HepG2 (cell line): ENCODE data around the gene PHKG1. TPM values are rescaled to one million over a fixed set of nuclear protein-coding genes. Genes with fewer than 3 reads are reported as not detected.

Source experiments
- AKAP8 ChIP-seq: sonication (generic); formaldehyde crosslinking; IDR thresholded peaks from 2 replicates; pipeline ENCODE4 v1.5.1; 2020; ENCODE audit warnings: mild to moderate bottlenecking, missing genetic modification reagents
- ATF7 ChIP-seq, 2 experiments: fragments of 450-650 bp in 1 of 2; sonication (generic) in 1 of 2; formaldehyde crosslinking in 1 of 2; IDR thresholded peaks; 2 replicates each; pipeline versions ENCODE4 v1.4.0 to v1.6.1; 2016 to 2020; ENCODE audit warnings: antibody characterized with exemption in 1 of 2, mild to moderate bottlenecking in 1 of 2, missing genetic modification reagents in 1 of 2
- DMTF1 ChIP-seq: sonication (generic); formaldehyde crosslinking; IDR thresholded peaks from 2 replicates; pipeline ENCODE4 v1.4.0; 2020; ENCODE audit warnings: mild to moderate bottlenecking, missing genetic modification reagents
- FOXM1 ChIP-seq: sonication (generic); formaldehyde crosslinking; IDR thresholded peaks from 2 replicates; pipeline ENCODE4 v1.5.0; 2020; ENCODE audit warnings: missing genetic modification reagents
- FOXP1 ChIP-seq, 2 experiments: fragments of 450-650 bp in 1 of 2; IDR thresholded peaks; 2 replicates each; pipeline ENCODE4 v1.6.1; 2017 to 2018; ENCODE audit warnings: antibody characterized with exemption in 1 of 2
- MATR3 ChIP-seq: sonication (generic); formaldehyde crosslinking; IDR thresholded peaks from 2 replicates; pipeline ENCODE4 v1.4.0; 2020; ENCODE audit warnings: missing genetic modification reagents
- MTA1 ChIP-seq: sonication (generic); formaldehyde crosslinking; IDR thresholded peaks from 2 replicates; pipeline ENCODE4 v1.4.0; 2020; ENCODE audit warnings: missing genetic modification reagents, mild to moderate bottlenecking, borderline replicate concordance
- PRDM4 ChIP-seq: sonication (generic); formaldehyde crosslinking; IDR thresholded peaks from 2 replicates; pipeline ENCODE4 v1.9.0; 2021; ENCODE audit warnings: missing genetic modification reagents, borderline replicate concordance
- SMAD1 ChIP-seq: sonication (generic); formaldehyde crosslinking; IDR thresholded peaks from 2 replicates; pipeline ENCODE4 v1.4.0; 2020; ENCODE audit warnings: missing genetic modification reagents, low read depth, mild to moderate bottlenecking, borderline replicate concordance
- SMAD9 ChIP-seq: sonication (generic); formaldehyde crosslinking; IDR thresholded peaks from 2 replicates; pipeline ENCODE4 v1.5.1; 2020; ENCODE audit warnings: mild to moderate bottlenecking, missing genetic modification reagents
- SMYD3 ChIP-seq: sonication (generic); formaldehyde crosslinking; IDR thresholded peaks from 2 replicates; pipeline ENCODE4 v1.8.1; 2023; ENCODE audit warnings: mild to moderate bottlenecking, missing genetic modification reagents
- SNRNP70 ChIP-seq: fragments of 200-400 bp; formaldehyde crosslinking; IDR thresholded peaks from 2 replicates; pipeline ENCODE4 v1.6.1; 2017; ENCODE audit warnings: mild to moderate bottlenecking, low read depth, low read length, moderate library complexity
- SP140L ChIP-seq: sonication (generic); formaldehyde crosslinking; IDR thresholded peaks from 2 replicates; pipeline ENCODE4 v1.4.0; 2020; ENCODE audit warnings: missing genetic modification reagents, borderline replicate concordance
- STAT5B ChIP-seq: sonication (generic); formaldehyde crosslinking; IDR thresholded peaks from 2 replicates; pipeline ENCODE4 v1.4.0; 2020; ENCODE audit warnings: missing genetic modification reagents
- TCF7L2 ChIP-seq: IDR thresholded peaks from 2 replicates; pipeline ENCODE4 v1.6.1; 2011; ENCODE audit warnings: mild to moderate bottlenecking, low read depth, low read length, moderate library complexity
- ZFP36 ChIP-seq: fragments of 150-350 bp; IDR thresholded peaks from 2 replicates; pipeline ENCODE4 v1.6.1; 2018; ENCODE audit warnings: borderline replicate concordance, low read length, low read depth; ENCODE audit not compliant: partially characterized antibody
- ZGPAT ChIP-seq: IDR thresholded peaks from 2 replicates; pipeline ENCODE4 v1.6.1; 2016; ENCODE audit warnings: mild to moderate bottlenecking
- ZNF143 ChIP-seq: sonication (generic); formaldehyde crosslinking; IDR thresholded peaks from 2 replicates; pipeline ENCODE4 v1.4.0; 2020; ENCODE audit warnings: missing genetic modification reagents
- ZNF343 ChIP-seq: sonication (generic); formaldehyde crosslinking; IDR thresholded peaks from 2 replicates; pipeline ENCODE4 v1.4.0; 2020; ENCODE audit warnings: mild to moderate bottlenecking, missing genetic modification reagents
- ZNF629 ChIP-seq: sonication (generic); formaldehyde crosslinking; conservative IDR thresholded peaks from 2 replicates; pipeline ENCODE4 v1.5.0; 2020; ENCODE audit warnings: missing genetic modification reagents
- ZNF841 ChIP-seq: sonication (generic); formaldehyde crosslinking; IDR thresholded peaks from 2 replicates; pipeline ENCODE4 v1.8.1; 2023; ENCODE audit warnings: missing genetic modification reagents, borderline replicate concordance
- polyA plus RNA-seq, 8 experiments: library from polyadenylated mRNA; depleted of rRNA in 3 of 8; stranded (reverse) in 7 of 8; unstranded in 1 of 8; fragments of >200 nt; fragmentation: Illumina TruSeq in 4 of 8; extraction: Trizol in 4 of 8; gene quantifications; 2 replicates each; pipeline versions ENCODE4 v1.2.1 to v1.2.3, GENCODE V29; 2011 to 2016; ENCODE audit warnings: low read depth in 4 of 8, missing spikeins in 1 of 8, mixed read lengths in 1 of 8; ENCODE audit not compliant: insufficient read depth in 1 of 8
- total RNA-seq, 5 experiments: library from RNA; depleted of rRNA; stranded (reverse); fragments of >200 nt; fragmentation: Illumina TruSeq; extraction: Trizol; gene quantifications; 2 replicates each; pipeline ENCODE4 v1.2.3, GENCODE V29; 2016; ENCODE audit warnings: low read depth in 1 of 5
- TF ChIP-seq, protein P1 (sequence below): sonication (generic); formaldehyde crosslinking; IDR thresholded peaks from 2 replicates; pipeline ENCODE4 v1.5.0; 2020; ENCODE audit warnings: missing genetic modification reagents, mild to moderate bottlenecking, borderline replicate concordance

PHKG1 gene
- total and polyA plus RNA-seq, 2 of the 13 experiments (the other 11 are each of a cell fraction or from before 2014, with no cell fraction given), result 0.44 to 0.71 TPM

DNA sequence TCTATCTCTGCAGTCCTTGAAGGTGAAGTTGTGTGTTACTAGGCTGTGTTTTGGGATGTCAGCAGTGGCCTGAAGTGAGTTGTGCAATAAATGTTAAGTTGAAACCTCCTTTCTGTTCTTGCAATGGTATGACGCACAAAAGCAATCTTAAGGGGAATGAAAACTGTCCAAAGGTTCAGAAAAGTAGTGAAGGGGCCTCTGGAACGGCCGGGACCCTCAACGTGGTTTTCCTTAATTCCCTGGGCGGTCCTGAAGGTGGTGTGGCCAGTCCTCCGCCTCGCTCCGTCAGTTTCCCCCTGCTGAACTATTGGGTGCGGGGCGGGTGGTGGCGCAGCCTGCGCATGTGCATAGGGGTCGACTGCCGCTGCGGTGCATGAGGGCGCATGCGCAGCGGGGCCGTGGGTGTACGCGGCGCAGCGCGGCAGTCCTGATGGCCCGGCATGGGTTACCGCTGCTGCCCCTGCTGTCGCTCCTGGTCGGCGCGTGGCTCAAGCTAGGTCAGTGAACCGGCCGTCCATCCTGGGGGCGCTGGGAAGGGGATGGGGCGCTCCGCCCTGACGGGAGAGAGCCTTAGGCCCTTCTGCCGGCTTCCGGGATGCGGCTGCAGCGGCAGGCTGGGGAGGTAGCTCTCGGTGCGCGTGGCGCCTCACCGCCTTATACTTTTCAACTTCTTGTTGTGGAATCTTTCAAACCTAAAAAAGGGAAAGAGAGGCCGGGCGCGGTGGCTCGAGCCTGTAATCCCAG is 28.7 kb downstream of the PHKG1 start, which contains the start of gene SUMF2 (continued):
- TF ChIP-seq ZGPAT (CRISPR knock-in tag) (peak; percentile 46; the same call in 1 of the 2 replicates), FOXM1 (CRISPR knock-in tag) (no peak), STAT5B (CRISPR knock-in tag) (no peak), ZNF143 (peak; percentile 60), SMYD3 (CRISPR knock-in tag) (no peak), SNRNP70 (no peak), ZNF343 (CRISPR knock-in tag) (no peak), SMAD9 (CRISPR knock-in tag) (no peak), AKAP8 (CRISPR knock-in tag) (peak; percentile 97; the same call in 1 of the 2 replicates), SP140L (CRISPR knock-in tag) (no peak), MATR3 (CRISPR knock-in tag) (no peak), SMAD1 (CRISPR knock-in tag) (no peak), ATF7 (IDR thresholded peaks at IDR 0.05) (no peak), ATF7 (CRISPR knock-in tag; IDR thresholded peaks at IDR 0.05) (0 out of 2 replicates have a peak, but pooled peaks have one; percentile 33), ZNF841 (CRISPR knock-in tag) (no peak), MTA1 (peak; percentile 38; the same call in 1 of the 2 replicates), TCF7L2 (no peak), ZNF629 (CRISPR knock-in tag) (no peak), ZFP36 (no peak), DMTF1 (CRISPR knock-in tag) (no peak), PRDM4 (CRISPR knock-in tag) (no peak), FOXP1 (IDR thresholded peaks at IDR 0.05) (no peak), FOXP1 (CRISPR knock-in tag; IDR thresholded peaks at IDR 0.05) (no peak)
- TF ChIP-seq, protein P1, sequence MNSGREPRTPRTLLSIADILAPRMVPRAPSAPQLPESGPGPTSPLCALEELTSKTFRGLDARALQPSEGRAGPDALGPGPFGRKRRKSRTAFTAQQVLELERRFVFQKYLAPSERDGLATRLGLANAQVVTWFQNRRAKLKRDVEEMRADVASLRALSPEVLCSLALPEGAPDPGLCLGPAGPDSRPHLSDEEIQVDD (CRISPR knock-in tag), result no peak
